Measurements from ENCODE around the gene MACF1. TPM values are rescaled to one million over a fixed set of nuclear protein-coding genes. Genes with fewer than 3 reads are reported as not detected.
A peak's percentile ranks its signal among the peaks of the same experiment; 100 is the strongest.

MACF1 gene
- total and polyA plus RNA-seq, 2 of the 13 experiments (the other 11 are each of a cell fraction or from before 2014, with no cell fraction given), result 36.7 to 65.4 TPM

GRCh38 chr1:39407896-39408640 is 203.6 kb downstream of the MACF1 start (continued):
- TF ChIP-seq MTA1 (CRISPR knock-in tag; IDR thresholded peaks at IDR 0.05; ENCODE audit: borderline replicate concordance), result no peak
- TF ChIP-seq ZFYVE20 (CRISPR knock-in tag; IDR thresholded peaks at IDR 0.05; ENCODE audit: borderline replicate concordance, low read depth), result no peak
- no peak for TF ChIP-seq ZNF672 (CRISPR knock-in tag; IDR thresholded peaks at IDR 0.05)
- TF ChIP-seq HMGA1 (CRISPR knock-in tag; conservative IDR thresholded peaks at IDR 0.05), result no peak
- no peak for TF ChIP-seq IKZF4 (CRISPR knock-in tag; IDR thresholded peaks at IDR 0.05; ENCODE audit: borderline replicate concordance, low read depth, not compliant biosample characterization)
- TF ChIP-seq BRCA1 (CRISPR knock-in tag; IDR thresholded peaks at IDR 0.05), result no peak
- no peak for TF ChIP-seq MAX (IDR thresholded peaks at IDR 0.05)
- no peak for TF ChIP-seq ZNF83 (CRISPR knock-in tag; IDR thresholded peaks at IDR 0.05; ENCODE audit: borderline replicate concordance)
- TF ChIP-seq IRF9 (CRISPR knock-in tag; IDR thresholded peaks at IDR 0.05; ENCODE audit: borderline replicate concordance), result no peak
- TF ChIP-seq ZNF253 (CRISPR knock-in tag; IDR thresholded peaks at IDR 0.05; ENCODE audit: borderline replicate concordance), result no peak
- peak; percentile 64; the same call in 1 of the 2 replicates for TF ChIP-seq ZFP91 (CRISPR knock-in tag; IDR thresholded peaks at IDR 0.05; ENCODE audit: borderline replicate concordance)
- no peak for TF ChIP-seq MEIS1 (CRISPR knock-in tag; IDR thresholded peaks at IDR 0.05; ENCODE audit: borderline replicate concordance)
- TF ChIP-seq DNMT1 (CRISPR knock-in tag; IDR thresholded peaks at IDR 0.05), result no peak
- TF ChIP-seq PLRG1 (conservative IDR thresholded peaks at IDR 0.05), result no peak
- TF ChIP-seq ARID3A (IDR thresholded peaks at IDR 0.05; ENCODE audit: low read depth, low read length), result no peak
- no peak for TF ChIP-seq ZBTB21 (CRISPR knock-in tag; IDR thresholded peaks at IDR 0.05)
- TF ChIP-seq ZNF232 (CRISPR knock-in tag; IDR thresholded peaks at IDR 0.05; ENCODE audit: borderline replicate concordance), result peak; percentile 93; the same call in 1 of the 2 replicates
- peak; percentile 32; the same call in 1 of the 2 replicates for TF ChIP-seq CHD4 (IDR thresholded peaks at IDR 0.05; ENCODE audit: borderline replicate concordance, low read length)
- no peak for TF ChIP-seq NCOA5 (CRISPR knock-in tag; IDR thresholded peaks at IDR 0.05)
- no peak for TF ChIP-seq ZBTB10 (CRISPR knock-in tag; IDR thresholded peaks at IDR 0.05; ENCODE audit: borderline replicate concordance)
- no peak for TF ChIP-seq HOXA5 (CRISPR knock-in tag; IDR thresholded peaks at IDR 0.05)
- TF ChIP-seq SP4 (CRISPR knock-in tag; IDR thresholded peaks at IDR 0.05), result peak; percentile 58; the same call in 1 of the 2 replicates
- no peak for TF ChIP-seq WIZ (CRISPR knock-in tag; IDR thresholded peaks at IDR 0.05)

All from HepG2 (cell line).